ENCODE results near the gene IFITM1.
"Not testable (repeated sequence)": the region's sequence is repeated elsewhere in the genome, so short reads cannot be mapped to it uniquely, and the experiment has no call there.

Gene IFITM1

GRCh38 chr11:293852-294661, 19.8 kb upstream of the IFITM1 start:
- DNase-seq (ENCODE audit: low read depth in 2 of 2) = no peak

- no peak for DNase-seq (ENCODE audit: low read depth in 2 of 2)
These were observed 19.1 kb upstream of the IFITM1 start for GRCh38 chr11:294780-295179.

- no peak for DNase-seq (ENCODE audit: low read depth in 2 of 2)
These were observed 18.3 kb upstream of the IFITM1 start for GRCh38 chr11:295351-296170.

- DNase-seq (ENCODE audit: low read depth in 2 of 2) = no peak
These were observed 17.4 kb upstream of the IFITM1 start for GRCh38 chr11:296171-297050.

GRCh38 chr11:297051-297585, 16.7 kb upstream of the IFITM1 start:
- DNase-seq (ENCODE audit: low read depth in 2 of 2) = no peak

GRCh38 chr11:297586-298405, 16.0 kb upstream of the IFITM1 start:
- DNase-seq (ENCODE audit: low read depth in 2 of 2) = no peak

- DNase-seq (ENCODE audit: low read depth in 2 of 2) = no peak
These were observed 15.3 kb upstream of the IFITM1 start for GRCh38 chr11:298406-299065.

- DNase-seq (ENCODE audit: low read depth in 2 of 2) = no peak
These were observed 14.6 kb upstream of the IFITM1 start, which contains the start of gene IFITM5 for GRCh38 chr11:299081-299891. IFITM5 (minus strand) TSS chr11:299526; CDS start chr11:299490, 36 bp downstream.

GRCh38 chr11:299951-300735, 13.7 kb upstream of the IFITM1 start:
- DNase-seq (ENCODE audit: low read depth in 2 of 2) = no peak

GRCh38 chr11:303363-303762, 10.5 kb upstream of the IFITM1 start:
- DNase-seq (ENCODE audit: low read depth in 2 of 2) = no peak

- DNase-seq (ENCODE audit: low read depth in 2 of 2) = no peak
These were observed 9.8 kb upstream of the IFITM1 start for GRCh38 chr11:304061-304506.

- DNase-seq (ENCODE audit: low read depth in 2 of 2) = no peak
These were observed 8.7 kb upstream of the IFITM1 start for GRCh38 chr11:304915-305843.

- no peak for DNase-seq (ENCODE audit: low read depth in 2 of 2)
These were observed 8.0 kb upstream of the IFITM1 start for GRCh38 chr11:305844-306211.

GRCh38 chr11:306645-307371, 7.0 kb upstream of the IFITM1 start:
- no peak for DNase-seq (ENCODE audit: low read depth in 2 of 2)

GRCh38 chr11:307766-308708, 5.8 kb upstream of the IFITM1 start, which contains the start of gene IFITM2:
IFITM2 (plus strand) TSS chr11:307816; CDS start chr11:308193, 377 bp downstream.
- DNase-seq (ENCODE audit: low read depth in 2 of 2) = not testable (repeated sequence)

Measured in stimulated activated CD8-positive, alpha-beta memory T cell treated with anti-CD3 and anti-CD28 coated beads, Interleukin-15, amount 100 ng/mL, for 48 hours (primary cell).